HG02759 (cell line): Measurements from ENCODE around the gene RSF1.

Source experiments
- ATAC-seq: cut with Tn5 transposase; IDR thresholded peaks from one replicate; pipeline ENCODE4 v1.9.1; 2021; ENCODE audit warnings: mild to moderate bottlenecking, moderate library complexity; ENCODE audit not compliant: unreplicated experiment

RSF1 gene

GRCh38 chr11:77753230-77753629, 67.3 kb downstream of the RSF1 start:
- ATAC-seq = no peak

GRCh38 chr11:77752516-77752915, 68.0 kb downstream of the RSF1 start:
- ATAC-seq = no peak

GRCh38 chr11:77750394-77751156, 69.9 kb downstream of the RSF1 start:
- ATAC-seq = no peak

GRCh38 chr11:77749232-77749631, 71.3 kb downstream of the RSF1 start:
- ATAC-seq = no peak

- no peak for ATAC-seq
Observed at GRCh38 chr11:77748266-77748665, 72.3 kb downstream of the RSF1 start.

- no peak for ATAC-seq
Observed at GRCh38 chr11:77747381-77747969, 73.0 kb downstream of the RSF1 start.

- ATAC-seq = no peak
Observed at GRCh38 chr11:77736473-77736872, 84.0 kb downstream of the RSF1 start.

GRCh38 chr11:77734890-77735289, 85.6 kb downstream of the RSF1 start:
- ATAC-seq = no peak

GRCh38 chr11:77732143-77732542, 88.4 kb downstream of the RSF1 start:
- no peak for ATAC-seq

GRCh38 chr11:77730789-77731188, 89.7 kb downstream of the RSF1 start:
- no peak for ATAC-seq

- no peak for ATAC-seq
Observed at GRCh38 chr11:77729063-77729462, 91.5 kb downstream of the RSF1 start.

- no peak for ATAC-seq
Observed at GRCh38 chr11:77728203-77728786, 92.2 kb downstream of the RSF1 start.

- no peak for ATAC-seq
Observed at GRCh38 chr11:77726524-77726923, 94.0 kb downstream of the RSF1 start.

- no peak for ATAC-seq
Observed at GRCh38 chr11:77725433-77725832, 95.1 kb downstream of the RSF1 start.

- ATAC-seq = no peak
Observed at GRCh38 chr11:77724636-77725035, 95.9 kb downstream of the RSF1 start.

GRCh38 chr11:77723024-77723423, 97.5 kb downstream of the RSF1 start:
- ATAC-seq = no peak

GRCh38 chr11:77710358-77710757, 110.2 kb downstream of the RSF1 start:
- no peak for ATAC-seq

- ATAC-seq = no peak
Observed at GRCh38 chr11:77705876-77706579, 114.5 kb downstream of the RSF1 start.

GRCh38 chr11:77705195-77705875, 115.2 kb downstream of the RSF1 start:
- no peak for ATAC-seq

GRCh38 chr11:77704029-77704428, 116.5 kb downstream of the RSF1 start:
- no peak for ATAC-seq

GRCh38 chr11:77699425-77699824, 121.1 kb downstream of the RSF1 start:
- ATAC-seq = no peak
